Myocyte (in vitro differentiated cells): Measurements from ENCODE around the gene ZNF296. TPM values are rescaled to one million over a fixed set of nuclear protein-coding genes. Genes with fewer than 3 reads are reported as not detected.
"Not testable (repeated sequence)": the region's sequence is repeated elsewhere in the genome, so short reads cannot be mapped to it uniquely, and the experiment has no call there.

ENCODE experiments used
- DNase-seq: peaks from one replicate; pipeline ENCODE4 v3.0.0-alpha.2; 2012; ENCODE audit warnings: low read depth
- polyA plus RNA-seq: library from polyadenylated mRNA; unstranded; fragments of >200 nt; gene quantifications from one replicate; pipeline ENCODE4 v1.2.1, GENCODE V29; 2012; ENCODE audit warnings: missing spikeins
- total RNA-seq: library from RNA; depleted of rRNA; stranded (reverse); fragments of >200 nt; gene quantifications from 2 replicates; pipeline ENCODE4 v1.2.3, GENCODE V29; 2014

ZNF296 gene
- not detected in 2 replicates for total RNA-seq
- polyA plus RNA-seq: 0.19 TPM

GRCh38 chr19:45076029-45076850 is at the start of gene ZNF296:
Gene ZNF296 (minus strand): TSS chr19:45076478. CDS start chr19:45076373, 105 bp downstream.
- no peak for DNase-seq

GRCh38 chr19:45125360-45125759 is 49.1 kb upstream of the ZNF296 start:
- DNase-seq: no peak

GRCh38 chr19:45124021-45124420 is 47.7 kb upstream of the ZNF296 start:
- DNase-seq: no peak

- DNase-seq: no peak
These were observed 47.2 kb upstream of the ZNF296 start for GRCh38 chr19:45123440-45123850.

GRCh38 chr19:45122832-45123231 is 46.6 kb upstream of the ZNF296 start:
- no peak for DNase-seq

GRCh38 chr19:45121827-45122345 is 45.6 kb upstream of the ZNF296 start:
- no peak for DNase-seq

- no peak for DNase-seq
These were observed 43.3 kb upstream of the ZNF296 start for GRCh38 chr19:45119582-45119981.

- peak; percentile 79 for DNase-seq
These were observed 42.5 kb upstream of the ZNF296 start for GRCh38 chr19:45118591-45119355.

GRCh38 chr19:45118106-45118505 is 41.8 kb upstream of the ZNF296 start:
- peak; percentile 71 for DNase-seq

- DNase-seq: no peak
These were observed 41.4 kb upstream of the ZNF296 start for GRCh38 chr19:45117671-45118070.

GRCh38 chr19:45117167-45117594 is 40.9 kb upstream of the ZNF296 start:
- DNase-seq: peak; percentile 88

- peak; percentile 100 for DNase-seq
These were observed 39.7 kb upstream of the ZNF296 start for GRCh38 chr19:45115809-45116615.

- no peak for DNase-seq
These were observed 37.8 kb upstream of the ZNF296 start for GRCh38 chr19:45114116-45114515.

- DNase-seq: no peak
These were observed 37.4 kb upstream of the ZNF296 start for GRCh38 chr19:45113628-45114027.

GRCh38 chr19:45112111-45112827 is 36.0 kb upstream of the ZNF296 start:
- DNase-seq: no peak

- no peak for DNase-seq
These were observed 34.6 kb upstream of the ZNF296 start for GRCh38 chr19:45110851-45111266.

- DNase-seq: no peak
These were observed 31.4 kb upstream of the ZNF296 start for GRCh38 chr19:45107621-45108150.

GRCh38 chr19:45106363-45106762 is 30.1 kb upstream of the ZNF296 start:
- DNase-seq: not testable (repeated sequence)

- DNase-seq: peak; percentile 32
These were observed 28.5 kb upstream of the ZNF296 start for GRCh38 chr19:45104658-45105349.
